HepG2 (cell line): ENCODE data around the gene PDIA6. TPM values are rescaled to one million over a fixed set of nuclear protein-coding genes. Genes with fewer than 3 reads are reported as not detected.

Experiments used
- CEBPG ChIP-seq: IDR thresholded peaks from 2 replicates; pipeline ENCODE4 v1.6.1; 2016
- GTF3A ChIP-seq: sonication (generic); formaldehyde crosslinking; conservative IDR thresholded peaks from 2 replicates; pipeline ENCODE4 v1.4.0; 2020; ENCODE audit warnings: mild to moderate bottlenecking, missing genetic modification reagents
- KLF15 ChIP-seq: sonication (generic); formaldehyde crosslinking; IDR thresholded peaks from 2 replicates; pipeline ENCODE4 v1.8.1; 2023; ENCODE audit warnings: borderline replicate concordance, mild to moderate bottlenecking, inconsistent platforms, missing genetic modification reagents, mixed read lengths
- ZNF263 ChIP-seq: sonication (generic); formaldehyde crosslinking; IDR thresholded peaks from 2 replicates; pipeline ENCODE4 v1.4.0; 2020; ENCODE audit warnings: missing genetic modification reagents
- ZNF513 ChIP-seq: sonication (generic); formaldehyde crosslinking; conservative IDR thresholded peaks from 2 replicates; pipeline ENCODE4 v1.5.0; 2020; ENCODE audit warnings: missing genetic modification reagents
- polyA plus RNA-seq, 8 experiments: library from polyadenylated mRNA; depleted of rRNA in 3 of 8; stranded (reverse) in 7 of 8; unstranded in 1 of 8; fragments of >200 nt; fragmentation: Illumina TruSeq in 4 of 8; extraction: Trizol in 4 of 8; gene quantifications; 2 replicates each; pipeline versions ENCODE4 v1.2.1 to v1.2.3, GENCODE V29; 2011 to 2016; ENCODE audit warnings: low read depth in 4 of 8, missing spikeins in 1 of 8, mixed read lengths in 1 of 8; ENCODE audit not compliant: insufficient read depth in 1 of 8
- total RNA-seq, 5 experiments: library from RNA; depleted of rRNA; stranded (reverse); fragments of >200 nt; fragmentation: Illumina TruSeq; extraction: Trizol; gene quantifications; 2 replicates each; pipeline ENCODE4 v1.2.3, GENCODE V29; 2016; ENCODE audit warnings: low read depth in 1 of 5
- TF ChIP-seq, protein P1 (sequence below): sonication (generic); formaldehyde crosslinking; IDR thresholded peaks from 2 replicates; pipeline ENCODE4 v1.4.0; 2020; ENCODE audit warnings: low read depth, missing genetic modification reagents
- TF ChIP-seq, protein P2 (sequence below): sonication (generic); formaldehyde crosslinking; IDR thresholded peaks from 2 replicates; pipeline ENCODE4 v1.9.0; 2021; ENCODE audit warnings: missing genetic modification reagents, mild to moderate bottlenecking, borderline replicate concordance
- TF ChIP-seq, protein P3 (sequence below): sonication (generic); formaldehyde crosslinking; IDR thresholded peaks from 2 replicates; pipeline ENCODE4 v1.5.1; 2020; ENCODE audit warnings: mild to moderate bottlenecking, missing genetic modification reagents, borderline replicate concordance

Gene PDIA6
- total and polyA plus RNA-seq, 2 of the 13 experiments (the other 11 are each of a cell fraction or from before 2014, with no cell fraction given), result 586 to 642 TPM

DNA sequence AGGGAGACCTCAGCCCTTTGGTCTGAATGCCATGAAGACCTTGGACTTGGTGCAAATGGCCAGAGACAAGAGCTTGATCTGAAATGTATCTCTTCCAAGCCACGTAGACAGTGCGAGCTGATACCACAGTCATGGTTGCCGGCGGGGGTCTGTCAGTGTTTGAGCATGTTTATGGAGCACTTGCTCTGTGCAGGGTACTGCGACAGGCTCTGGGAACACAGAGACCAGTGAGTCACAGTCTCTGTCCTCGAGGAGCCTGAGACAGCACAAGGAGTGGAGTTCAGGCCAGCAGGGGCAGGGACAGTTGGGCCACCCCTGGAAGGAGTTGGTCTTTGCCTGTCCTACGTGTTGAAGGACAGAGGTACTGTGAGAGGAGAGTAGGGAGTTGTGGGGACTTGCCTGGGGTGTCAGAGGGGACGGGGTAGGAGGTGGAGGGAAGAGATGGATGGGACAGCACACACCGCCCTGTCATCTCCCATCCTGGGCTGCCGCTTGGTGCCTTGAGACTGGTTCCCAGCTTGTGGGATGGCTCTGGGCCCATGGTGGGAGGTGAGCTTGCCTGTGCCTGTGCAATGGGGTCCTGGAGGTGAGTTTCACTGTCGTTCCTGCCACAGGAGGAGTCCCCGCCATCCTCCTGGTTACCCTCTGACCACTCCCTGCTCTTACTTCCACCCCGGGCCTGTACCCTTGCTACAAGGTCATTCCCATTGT is 51.6 kb downstream of the PDIA6 start (continued):
- TF ChIP-seq GTF3A (CRISPR knock-in tag), result no peak
- TF ChIP-seq, protein P1, sequence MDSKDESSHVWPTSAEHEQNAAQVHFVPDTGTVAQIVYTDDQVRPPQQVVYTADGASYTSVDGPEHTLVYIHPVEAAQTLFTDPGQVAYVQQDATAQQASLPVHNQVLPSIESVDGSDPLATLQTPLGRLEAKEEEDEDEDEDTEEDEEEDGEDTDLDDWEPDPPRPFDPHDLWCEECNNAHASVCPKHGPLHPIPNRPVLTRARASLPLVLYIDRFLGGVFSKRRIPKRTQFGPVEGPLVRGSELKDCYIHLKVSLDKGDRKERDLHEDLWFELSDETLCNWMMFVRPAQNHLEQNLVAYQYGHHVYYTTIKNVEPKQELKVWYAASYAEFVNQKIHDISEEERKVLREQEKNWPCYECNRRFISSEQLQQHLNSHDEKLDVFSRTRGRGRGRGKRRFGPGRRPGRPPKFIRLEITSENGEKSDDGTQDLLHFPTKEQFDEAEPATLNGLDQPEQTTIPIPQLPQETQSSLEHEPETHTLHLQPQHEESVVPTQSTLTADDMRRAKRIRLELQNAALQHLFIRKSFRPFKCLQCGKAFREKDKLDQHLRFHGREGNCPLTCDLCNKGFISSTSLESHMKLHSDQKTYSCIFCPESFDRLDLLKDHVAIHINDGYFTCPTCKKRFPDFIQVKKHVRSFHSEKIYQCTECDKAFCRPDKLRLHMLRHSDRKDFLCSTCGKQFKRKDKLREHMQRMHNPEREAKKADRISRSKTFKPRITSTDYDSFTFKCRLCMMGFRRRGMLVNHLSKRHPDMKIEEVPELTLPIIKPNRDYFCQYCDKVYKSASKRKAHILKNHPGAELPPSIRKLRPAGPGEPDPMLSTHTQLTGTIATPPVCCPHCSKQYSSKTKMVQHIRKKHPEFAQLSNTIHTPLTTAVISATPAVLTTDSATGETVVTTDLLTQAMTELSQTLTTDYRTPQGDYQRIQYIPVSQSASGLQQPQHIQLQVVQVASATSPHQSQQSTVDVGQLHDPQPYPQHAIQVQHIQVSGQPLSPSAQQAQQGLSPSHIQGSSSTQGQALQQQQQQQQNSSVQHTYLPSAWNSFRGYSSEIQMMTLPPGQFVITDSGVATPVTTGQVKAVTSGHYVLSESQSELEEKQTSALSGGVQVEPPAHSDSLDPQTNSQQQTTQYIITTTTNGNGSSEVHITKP (CRISPR knock-in tag), result peak; percentile 87
- TF ChIP-seq, protein P2, sequence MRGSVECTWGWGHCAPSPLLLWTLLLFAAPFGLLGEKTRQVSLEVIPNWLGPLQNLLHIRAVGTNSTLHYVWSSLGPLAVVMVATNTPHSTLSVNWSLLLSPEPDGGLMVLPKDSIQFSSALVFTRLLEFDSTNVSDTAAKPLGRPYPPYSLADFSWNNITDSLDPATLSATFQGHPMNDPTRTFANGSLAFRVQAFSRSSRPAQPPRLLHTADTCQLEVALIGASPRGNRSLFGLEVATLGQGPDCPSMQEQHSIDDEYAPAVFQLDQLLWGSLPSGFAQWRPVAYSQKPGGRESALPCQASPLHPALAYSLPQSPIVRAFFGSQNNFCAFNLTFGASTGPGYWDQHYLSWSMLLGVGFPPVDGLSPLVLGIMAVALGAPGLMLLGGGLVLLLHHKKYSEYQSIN (CRISPR knock-in tag), result no peak
- TF ChIP-seq ZNF263, result no peak
- TF ChIP-seq ZNF513 (CRISPR knock-in tag), result no peak
- no peak for TF ChIP-seq CEBPG (CRISPR knock-in tag)
- TF ChIP-seq, protein P3, sequence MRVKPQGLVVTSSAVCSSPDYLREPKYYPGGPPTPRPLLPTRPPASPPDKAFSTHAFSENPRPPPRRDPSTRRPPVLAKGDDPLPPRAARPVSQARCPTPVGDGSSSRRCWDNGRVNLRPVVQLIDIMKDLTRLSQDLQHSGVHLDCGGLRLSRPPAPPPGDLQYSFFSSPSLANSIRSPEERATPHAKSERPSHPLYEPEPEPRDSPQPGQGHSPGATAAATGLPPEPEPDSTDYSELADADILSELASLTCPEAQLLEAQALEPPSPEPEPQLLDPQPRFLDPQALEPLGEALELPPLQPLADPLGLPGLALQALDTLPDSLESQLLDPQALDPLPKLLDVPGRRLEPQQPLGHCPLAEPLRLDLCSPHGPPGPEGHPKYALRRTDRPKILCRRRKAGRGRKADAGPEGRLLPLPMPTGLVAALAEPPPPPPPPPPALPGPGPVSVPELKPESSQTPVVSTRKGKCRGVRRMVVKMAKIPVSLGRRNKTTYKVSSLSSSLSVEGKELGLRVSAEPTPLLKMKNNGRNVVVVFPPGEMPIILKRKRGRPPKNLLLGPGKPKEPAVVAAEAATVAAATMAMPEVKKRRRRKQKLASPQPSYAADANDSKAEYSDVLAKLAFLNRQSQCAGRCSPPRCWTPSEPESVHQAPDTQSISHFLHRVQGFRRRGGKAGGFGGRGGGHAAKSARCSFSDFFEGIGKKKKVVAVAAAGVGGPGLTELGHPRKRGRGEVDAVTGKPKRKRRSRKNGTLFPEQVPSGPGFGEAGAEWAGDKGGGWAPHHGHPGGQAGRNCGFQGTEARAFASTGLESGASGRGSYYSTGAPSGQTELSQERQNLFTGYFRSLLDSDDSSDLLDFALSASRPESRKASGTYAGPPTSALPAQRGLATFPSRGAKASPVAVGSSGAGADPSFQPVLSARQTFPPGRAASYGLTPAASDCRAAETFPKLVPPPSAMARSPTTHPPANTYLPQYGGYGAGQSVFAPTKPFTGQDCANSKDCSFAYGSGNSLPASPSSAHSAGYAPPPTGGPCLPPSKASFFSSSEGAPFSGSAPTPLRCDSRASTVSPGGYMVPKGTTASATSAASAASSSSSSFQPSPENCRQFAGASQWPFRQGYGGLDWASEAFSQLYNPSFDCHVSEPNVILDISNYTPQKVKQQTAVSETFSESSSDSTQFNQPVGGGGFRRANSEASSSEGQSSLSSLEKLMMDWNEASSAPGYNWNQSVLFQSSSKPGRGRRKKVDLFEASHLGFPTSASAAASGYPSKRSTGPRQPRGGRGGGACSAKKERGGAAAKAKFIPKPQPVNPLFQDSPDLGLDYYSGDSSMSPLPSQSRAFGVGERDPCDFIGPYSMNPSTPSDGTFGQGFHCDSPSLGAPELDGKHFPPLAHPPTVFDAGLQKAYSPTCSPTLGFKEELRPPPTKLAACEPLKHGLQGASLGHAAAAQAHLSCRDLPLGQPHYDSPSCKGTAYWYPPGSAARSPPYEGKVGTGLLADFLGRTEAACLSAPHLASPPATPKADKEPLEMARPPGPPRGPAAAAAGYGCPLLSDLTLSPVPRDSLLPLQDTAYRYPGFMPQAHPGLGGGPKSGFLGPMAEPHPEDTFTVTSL, result no peak
- no peak for TF ChIP-seq KLF15 (CRISPR knock-in tag)
- TF ChIP-seq, all 625 proteins: peak for 3
